Measurements from ENCODE around the gene NAT14.
"Not testable (repeated sequence)": the region's sequence is repeated elsewhere in the genome, so short reads cannot be mapped to it uniquely, and the experiment has no call there.

NAT14 gene

DNA sequence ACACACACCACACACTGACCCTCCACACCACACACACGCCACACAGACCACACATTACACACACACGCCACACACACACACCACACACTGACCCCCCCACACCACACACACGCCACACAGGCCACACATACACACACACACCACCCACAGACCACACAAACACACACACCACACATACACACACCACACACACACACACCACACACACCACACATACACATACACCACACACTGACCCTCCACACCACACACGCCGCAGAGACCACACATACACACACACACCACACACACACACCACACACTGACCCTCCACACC is 36.9 kb upstream of the NAT14 start:
- H3K4me3 Mint-ChIP-seq; H3K9me3 Mint-ChIP-seq; H3K36me3 Mint-ChIP-seq (ENCODE audit: low read depth); H3K4me1 Mint-ChIP-seq (ENCODE audit: low read depth); H3K27ac Mint-ChIP-seq: not testable (repeated sequence)
- H3K27me3 Mint-ChIP-seq (ENCODE audit: low read depth), result peaks cover 50% of the 10 kb centered on the region

DNA sequence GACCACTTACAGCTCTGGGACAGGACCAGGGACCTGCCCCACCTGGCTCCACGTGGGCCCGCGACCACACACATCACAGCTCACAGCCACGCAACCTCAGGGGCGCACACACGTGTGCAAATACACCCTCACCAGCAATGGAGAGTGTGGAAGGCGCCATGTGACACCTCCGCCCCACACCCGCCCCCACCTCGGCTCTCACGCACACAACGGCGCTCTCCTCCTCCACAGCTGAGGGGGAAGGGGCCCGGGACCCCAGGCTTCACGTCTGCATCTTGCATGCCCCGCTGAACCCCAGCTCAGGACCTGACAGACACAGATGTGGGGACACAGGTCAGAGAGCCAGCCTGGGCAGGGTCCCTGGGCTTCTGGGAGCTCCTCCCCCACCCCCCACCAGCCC is 35.5 kb upstream of the NAT14 start:
- Mint-ChIP-seq H3K27ac (no peak overlapping the region), H3K27me3 (ENCODE audit: low read depth) (peaks cover 47% of the 10 kb centered on the region), H3K9me3 (no peaks in the 10 kb centered on the region), H3K36me3 (ENCODE audit: low read depth) (peaks cover 3% of the 10 kb centered on the region), H3K4me3 (no peak overlapping the region), H3K4me1 (ENCODE audit: low read depth) (peaks cover 4% of the 10 kb centered on the region)

DNA sequence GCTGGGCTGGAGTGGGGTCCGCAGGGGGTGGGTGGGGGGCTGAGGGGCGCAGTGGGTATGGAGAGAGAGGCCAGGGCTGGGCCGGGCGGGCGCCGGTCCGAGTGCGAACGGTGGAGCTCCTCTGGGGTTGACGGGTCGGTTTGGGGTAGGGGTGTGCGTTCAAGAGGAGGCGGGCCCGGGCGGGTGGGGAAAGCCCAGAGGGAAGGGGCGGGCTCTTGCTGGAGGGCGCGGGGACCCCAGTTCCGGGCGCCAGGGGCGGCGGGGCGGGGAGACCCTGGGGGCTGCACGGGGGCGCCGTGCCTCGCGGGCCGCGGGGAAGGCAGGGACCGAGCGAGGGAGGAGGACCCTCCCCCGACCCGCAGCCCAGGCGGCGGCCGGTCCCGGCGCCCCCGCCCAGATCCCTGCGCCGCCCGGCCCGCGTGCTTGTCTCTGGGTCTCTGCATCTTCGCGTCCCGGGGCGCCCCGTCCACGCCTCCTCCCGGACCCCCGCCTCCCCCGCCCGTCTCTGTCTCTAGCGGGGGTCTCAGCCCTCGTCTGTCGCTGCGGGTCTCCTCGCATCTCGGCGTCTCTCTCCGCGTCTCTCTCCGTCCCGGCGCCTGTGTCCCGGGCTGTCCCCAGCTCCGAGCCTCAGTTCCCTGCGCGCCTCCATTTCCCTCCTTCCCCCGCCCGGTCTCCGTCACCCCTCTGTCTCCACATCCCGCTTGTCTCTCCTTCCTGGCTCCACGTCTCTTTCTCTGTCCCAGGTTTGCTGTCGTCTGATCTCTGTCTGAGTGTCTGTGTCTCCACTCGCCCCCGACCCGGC is 33.6 kb upstream of the NAT14 start:
- Mint-ChIP-seq H3K9me3 (no peaks in the 10 kb centered on the region), H3K4me1 (ENCODE audit: low read depth) (peaks cover 4% of the 10 kb centered on the region), H3K27ac (no peak overlapping the region), H3K36me3 (ENCODE audit: low read depth) (peaks cover 3% of the 10 kb centered on the region), H3K27me3 (ENCODE audit: low read depth) (peaks cover 36% of the 10 kb centered on the region), H3K4me3 (peak overlapping the region; percentile 15)

DNA sequence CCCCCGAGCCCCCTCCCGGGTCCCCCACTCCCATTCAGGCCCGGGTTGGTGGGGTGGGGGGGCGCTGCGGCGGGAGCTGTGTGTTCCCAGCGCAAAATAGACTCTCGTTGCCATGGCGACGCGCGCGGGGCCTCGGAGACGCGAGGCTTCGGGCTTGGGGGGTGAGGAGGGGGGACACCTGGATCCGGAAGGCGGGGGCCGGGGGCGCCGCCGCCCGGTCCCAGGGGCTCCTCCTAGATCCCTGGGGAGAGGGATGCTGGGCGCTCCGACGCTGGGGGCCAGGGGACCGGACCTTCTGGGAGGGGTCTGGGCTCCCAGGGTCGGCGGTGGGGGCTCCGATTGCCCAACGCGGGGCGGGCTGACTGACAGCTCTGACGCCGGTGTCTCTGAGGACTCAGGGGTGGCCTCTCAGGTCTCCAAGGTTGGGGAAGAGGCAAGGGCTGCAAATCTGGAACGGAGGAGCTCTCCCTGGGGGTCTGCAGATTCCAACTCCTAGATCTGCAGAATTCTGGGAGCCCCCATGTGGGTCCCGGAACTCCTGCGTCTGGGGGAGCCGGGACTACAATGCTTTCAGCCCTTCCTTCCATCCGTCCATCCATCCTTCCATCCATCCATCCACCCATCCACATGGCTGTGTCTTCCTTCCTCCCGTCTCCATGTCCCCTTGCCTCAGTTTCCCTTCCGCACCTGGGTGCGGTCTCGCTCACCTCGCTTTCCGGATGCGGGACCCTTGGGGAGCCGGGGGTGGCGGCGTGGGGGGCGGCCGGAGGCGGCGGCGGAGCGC is 32.8 kb upstream of the NAT14 start:
- Mint-ChIP-seq H3K4me1 (ENCODE audit: low read depth) (peaks cover 4% of the 10 kb centered on the region), H3K36me3 (ENCODE audit: low read depth) (peaks cover 3% of the 10 kb centered on the region), H3K27me3 (ENCODE audit: low read depth) (peaks cover 36% of the 10 kb centered on the region), H3K9me3 (no peaks in the 10 kb centered on the region), H3K4me3 (no peak overlapping the region), H3K27ac (no peak overlapping the region)

DNA sequence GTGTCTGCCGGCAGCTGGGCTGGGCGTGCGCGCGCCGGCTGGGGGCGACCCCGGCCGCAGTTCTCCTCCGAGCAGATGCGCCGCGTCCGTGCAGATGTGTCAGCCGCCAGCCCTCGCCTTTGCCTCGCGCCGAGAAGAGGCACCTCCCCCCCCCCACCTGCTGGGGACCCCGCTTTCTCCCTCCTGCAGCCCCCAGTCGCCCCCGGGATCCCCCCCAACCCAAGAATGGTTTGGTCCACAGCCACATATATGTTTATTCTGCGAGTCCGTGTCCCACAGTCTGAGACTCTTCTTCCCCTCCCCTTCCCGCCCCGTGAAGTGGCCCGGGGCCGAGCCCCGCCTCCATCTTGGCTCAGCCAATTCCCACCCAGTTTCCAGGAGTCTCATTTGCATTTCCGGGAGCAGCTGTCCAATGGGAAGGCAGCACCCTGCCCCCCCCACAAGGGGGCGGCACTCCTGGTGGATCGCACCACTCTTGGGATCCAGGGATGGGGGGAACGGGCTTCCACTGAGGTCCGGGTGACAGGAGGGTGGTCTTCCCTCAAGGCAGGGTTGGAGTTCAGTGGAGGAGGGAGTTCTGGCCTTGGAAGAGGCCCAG is 32.1 kb upstream of the NAT14 start:
- Mint-ChIP-seq H3K4me3 (no peak overlapping the region), H3K27ac (no peak overlapping the region), H3K36me3 (ENCODE audit: low read depth) (peaks cover 3% of the 10 kb centered on the region), H3K27me3 (ENCODE audit: low read depth) (peaks cover 36% of the 10 kb centered on the region), H3K4me1 (ENCODE audit: low read depth) (peaks cover 4% of the 10 kb centered on the region), H3K9me3 (no peaks in the 10 kb centered on the region)

DNA sequence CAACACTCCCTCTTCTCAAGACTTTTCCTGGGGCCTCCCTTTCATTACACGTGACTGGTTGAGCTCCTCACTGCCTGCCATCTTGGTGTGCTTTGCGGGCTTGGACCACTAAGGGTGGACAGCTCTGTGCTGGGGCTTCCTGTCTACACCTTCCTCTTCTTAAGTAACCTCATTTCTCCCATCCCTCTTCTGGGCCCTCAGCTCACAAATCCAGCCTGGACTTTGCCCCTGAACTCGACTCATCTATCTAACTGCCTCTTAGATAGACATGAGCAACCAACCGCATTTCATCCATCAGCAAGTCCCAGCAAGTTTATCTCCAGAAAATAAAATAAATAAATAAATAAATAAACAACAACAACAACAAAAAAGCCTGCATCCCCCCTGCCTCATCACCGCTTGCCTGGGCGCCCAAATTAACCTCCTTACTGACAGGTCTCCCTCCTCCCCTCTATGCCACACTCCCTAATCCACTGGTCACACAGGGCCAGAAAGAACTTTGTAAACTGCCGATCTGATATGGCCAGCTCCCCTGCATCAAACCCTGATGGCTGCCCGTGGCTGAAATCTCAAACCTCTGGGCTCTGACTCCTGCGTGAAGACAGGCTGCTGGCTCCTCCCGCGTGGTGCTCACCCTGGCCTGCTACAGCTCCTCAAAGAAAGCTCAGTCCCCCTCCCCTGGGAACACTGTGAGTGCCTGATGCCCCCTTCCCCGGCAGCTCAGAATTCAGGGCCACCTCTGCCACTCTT is 31.3 kb upstream of the NAT14 start:
- Mint-ChIP-seq H3K36me3 (ENCODE audit: low read depth) (peaks cover 3% of the 10 kb centered on the region), H3K4me3 (no peak overlapping the region), H3K9me3 (no peaks in the 10 kb centered on the region), H3K27me3 (ENCODE audit: low read depth) (peaks cover 36% of the 10 kb centered on the region), H3K4me1 (ENCODE audit: low read depth) (peaks cover 4% of the 10 kb centered on the region), H3K27ac (peak overlapping the region; percentile 10)

DNA sequence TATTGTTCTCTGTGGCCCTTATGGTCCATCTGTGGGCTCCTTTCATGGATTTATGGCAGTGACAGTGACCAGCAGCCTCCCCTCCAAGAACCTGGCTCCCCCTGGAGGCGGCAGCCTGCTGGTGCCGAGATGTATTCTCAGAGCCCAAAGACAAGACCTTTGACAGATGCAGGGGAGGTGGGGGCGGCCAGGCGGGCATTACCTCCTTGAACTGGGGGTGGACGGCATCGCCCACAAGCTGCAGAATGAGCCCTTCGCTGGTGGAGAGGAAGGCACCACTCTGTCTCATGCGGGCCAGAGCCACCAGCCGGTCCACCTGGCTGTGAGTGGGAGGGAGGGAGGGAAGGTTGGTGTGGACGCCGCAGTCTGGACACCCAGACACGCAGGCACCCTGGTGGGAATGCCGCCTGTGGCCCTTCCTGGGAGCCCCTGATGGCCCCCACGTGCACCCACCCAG is 30.2 kb upstream of the NAT14 start:
- Mint-ChIP-seq H3K27ac (no peak overlapping the region), H3K36me3 (ENCODE audit: low read depth) (peaks cover 3% of the 10 kb centered on the region), H3K27me3 (ENCODE audit: low read depth) (peaks cover 36% of the 10 kb centered on the region), H3K4me1 (ENCODE audit: low read depth) (peaks cover 4% of the 10 kb centered on the region), H3K4me3 (no peak overlapping the region), H3K9me3 (no peaks in the 10 kb centered on the region)

DNA sequence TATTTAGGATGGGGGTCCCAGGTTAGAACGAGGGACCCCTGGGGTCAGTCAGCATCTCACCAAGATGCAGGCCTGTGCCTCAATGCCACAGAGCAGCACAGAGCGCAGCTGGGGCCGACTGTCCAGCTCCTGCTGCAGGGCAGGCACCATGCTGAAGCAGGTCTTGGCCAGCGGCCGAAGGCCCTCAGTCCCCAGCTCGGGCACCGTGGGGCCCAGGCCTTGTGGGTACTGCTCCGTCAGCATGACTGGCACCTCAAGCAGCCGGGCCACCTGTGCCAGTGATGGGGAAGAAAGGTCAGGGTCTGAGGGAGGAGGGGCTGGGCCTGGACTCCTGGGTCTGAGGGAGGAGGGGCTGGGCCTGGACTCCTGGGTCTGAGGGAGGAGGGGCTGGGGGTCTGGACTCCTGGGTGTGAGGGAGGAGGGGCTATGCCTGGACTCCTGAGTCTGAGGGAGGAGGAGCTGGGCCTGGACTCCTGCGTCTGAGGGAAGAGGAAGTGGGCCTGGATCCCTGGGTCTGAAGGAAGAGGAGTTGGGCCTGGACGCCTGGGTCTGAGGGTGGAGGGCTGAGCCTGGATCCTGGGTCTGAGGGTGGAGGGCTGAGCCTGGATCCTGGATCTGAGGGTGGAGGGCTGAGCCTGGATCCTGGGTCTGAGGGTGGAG is 29.3 kb upstream of the NAT14 start:
- Mint-ChIP-seq H3K4me3 (no peak overlapping the region), H3K27me3 (ENCODE audit: low read depth) (peaks cover 31% of the 10 kb centered on the region), H3K27ac (no peak overlapping the region)

DNA sequence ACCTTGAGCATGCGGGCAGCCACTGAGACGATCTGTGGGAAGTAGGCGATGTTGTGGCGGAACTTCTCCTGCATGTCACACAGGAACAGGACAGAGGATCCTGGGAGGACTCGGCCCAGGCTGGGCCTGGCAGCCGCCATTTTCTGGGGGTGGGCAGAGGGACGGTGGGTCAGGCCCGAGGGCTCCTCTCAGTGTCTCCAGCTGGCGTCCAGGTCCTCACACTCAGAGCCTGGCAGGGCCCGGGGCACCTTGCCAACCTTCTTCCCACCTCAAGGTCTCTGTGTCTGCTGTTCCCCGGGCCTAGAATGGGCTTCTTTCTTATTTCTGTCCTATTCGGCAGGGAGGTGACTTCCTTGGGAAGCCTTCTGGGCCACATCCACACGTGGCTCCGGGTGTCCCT is 28.6 kb upstream of the NAT14 start:
- no peak overlapping the region for H3K27ac Mint-ChIP-seq
- H3K4me3 Mint-ChIP-seq, result no peak overlapping the region
- H3K36me3 Mint-ChIP-seq (ENCODE audit: low read depth), result peaks cover 3% of the 10 kb centered on the region
- H3K27me3 Mint-ChIP-seq (ENCODE audit: low read depth), result peaks cover 27% of the 10 kb centered on the region
- peaks cover 8% of the 10 kb centered on the region for H3K4me1 Mint-ChIP-seq (ENCODE audit: low read depth)
- H3K9me3 Mint-ChIP-seq, result no peaks in the 10 kb centered on the region

More for the DNA sequence above, 29.3 kb upstream of the NAT14 start:
- Mint-ChIP-seq H3K9me3 (no peaks in the 10 kb centered on the region), H3K4me1 (ENCODE audit: low read depth) (peaks cover 5% of the 10 kb centered on the region), H3K36me3 (ENCODE audit: low read depth) (peaks cover 3% of the 10 kb centered on the region)

DNA sequence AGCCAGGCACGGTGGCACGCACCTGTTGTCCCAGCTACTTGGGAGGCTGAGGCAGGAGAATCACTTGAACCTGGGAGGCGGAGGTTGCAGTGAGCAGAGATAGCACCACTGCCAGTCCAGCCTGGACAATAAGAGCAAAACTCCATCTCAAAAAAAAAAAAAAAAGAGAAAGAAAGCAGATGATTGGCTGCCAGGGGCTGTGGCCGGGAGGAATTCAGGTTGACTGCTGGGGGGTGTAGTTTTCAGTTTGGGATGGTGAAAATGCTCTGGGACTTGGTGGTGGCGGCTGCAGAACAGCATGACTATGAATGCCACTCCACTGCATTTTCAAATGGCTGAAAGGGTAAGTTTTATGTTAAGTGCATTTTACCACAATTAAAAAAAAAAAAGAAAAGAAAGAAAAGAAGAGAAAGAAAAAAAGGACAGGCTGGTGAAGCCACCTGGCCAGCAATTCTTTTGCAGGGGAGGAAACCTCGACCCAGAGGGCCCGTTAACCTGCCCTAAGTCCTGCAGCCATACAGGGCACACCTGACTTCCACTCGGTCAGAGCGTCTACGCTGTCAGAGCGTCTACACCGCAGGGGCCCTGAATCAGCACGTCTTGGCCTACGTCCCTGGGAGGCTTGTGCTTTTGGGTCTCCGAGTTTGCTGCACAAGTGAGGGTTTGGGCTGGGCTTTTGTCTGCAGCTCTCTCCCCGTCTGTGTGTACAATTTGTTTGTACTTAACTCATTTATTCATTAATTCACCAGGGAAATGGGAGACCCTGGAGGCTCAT is 27.1 kb upstream of the NAT14 start:
- Mint-ChIP-seq H3K4me3 (no peak overlapping the region), H3K9me3 (no peaks in the 10 kb centered on the region), H3K4me1 (ENCODE audit: low read depth) (peaks cover 13% of the 10 kb centered on the region), H3K27ac (no peak overlapping the region), H3K27me3 (ENCODE audit: low read depth) (peaks cover 21% of the 10 kb centered on the region), H3K36me3 (ENCODE audit: low read depth) (peaks cover 3% of the 10 kb centered on the region)

DNA sequence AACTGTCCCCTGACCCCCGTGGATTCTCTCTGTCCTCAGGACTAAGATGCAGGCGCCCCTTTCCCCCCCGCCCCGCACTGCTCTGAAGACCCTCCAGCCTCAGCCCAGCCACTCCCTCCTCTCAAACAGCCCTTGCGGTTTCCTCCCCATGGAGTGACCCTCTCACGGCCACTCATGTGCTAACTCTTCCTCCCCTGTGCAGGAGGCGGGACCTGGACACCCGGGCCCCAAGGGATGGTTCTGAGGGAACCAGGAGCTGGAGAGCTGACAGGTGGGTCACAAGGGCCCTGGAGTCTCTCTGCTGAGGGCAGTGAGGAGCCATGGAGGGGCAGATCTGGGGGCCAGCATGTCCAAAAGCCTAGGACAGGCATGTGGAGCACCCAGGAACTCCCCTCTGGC is 25.4 kb upstream of the NAT14 start:
- Mint-ChIP-seq H3K27me3 (ENCODE audit: low read depth) (peaks cover 7% of the 10 kb centered on the region), H3K27ac (no peak overlapping the region), H3K4me1 (ENCODE audit: low read depth) (peaks cover 11% of the 10 kb centered on the region), H3K9me3 (no peaks in the 10 kb centered on the region), H3K36me3 (ENCODE audit: low read depth) (no peaks in the 10 kb centered on the region), H3K4me3 (no peak overlapping the region)

DNA sequence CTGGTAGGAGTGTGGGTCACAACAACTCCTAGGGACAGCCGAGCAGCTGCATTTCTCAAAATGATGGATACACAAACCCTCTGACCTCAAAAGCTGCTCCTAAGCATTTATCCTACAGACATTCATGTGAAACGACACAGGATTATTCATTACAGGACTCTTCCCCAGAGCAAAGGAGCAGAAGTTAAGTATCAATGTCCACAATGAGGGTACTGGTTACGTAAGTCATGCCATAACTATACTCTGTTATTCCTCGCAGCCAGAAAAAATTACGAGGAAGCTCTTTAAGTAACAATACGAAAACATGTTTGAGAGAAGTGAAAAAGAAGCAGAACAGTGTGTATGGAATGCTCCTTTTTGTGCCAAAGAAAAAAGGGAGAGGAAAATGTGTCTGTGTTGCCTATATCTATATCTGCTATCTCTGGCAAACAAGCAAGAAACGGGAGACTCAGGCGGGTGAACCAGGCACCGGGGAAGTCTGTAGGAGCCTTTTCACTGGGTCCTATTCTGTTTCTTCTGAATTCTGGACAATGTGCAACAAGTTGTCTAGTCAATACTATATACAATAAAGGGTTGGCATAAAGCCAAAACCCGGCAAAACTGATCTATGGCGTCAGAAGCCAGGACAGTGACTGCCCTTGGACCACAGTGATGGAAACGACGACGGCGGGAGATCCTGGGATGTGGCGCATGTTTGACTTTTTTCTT is 24.9 kb upstream of the NAT14 start:
- Mint-ChIP-seq H3K4me1 (ENCODE audit: low read depth) (peaks cover 11% of the 10 kb centered on the region), H3K27ac (no peak overlapping the region), H3K36me3 (ENCODE audit: low read depth) (no peaks in the 10 kb centered on the region), H3K4me3 (peak overlapping the region; percentile 86), H3K9me3 (no peaks in the 10 kb centered on the region), H3K27me3 (ENCODE audit: low read depth) (peaks cover 4% of the 10 kb centered on the region)

DNA sequence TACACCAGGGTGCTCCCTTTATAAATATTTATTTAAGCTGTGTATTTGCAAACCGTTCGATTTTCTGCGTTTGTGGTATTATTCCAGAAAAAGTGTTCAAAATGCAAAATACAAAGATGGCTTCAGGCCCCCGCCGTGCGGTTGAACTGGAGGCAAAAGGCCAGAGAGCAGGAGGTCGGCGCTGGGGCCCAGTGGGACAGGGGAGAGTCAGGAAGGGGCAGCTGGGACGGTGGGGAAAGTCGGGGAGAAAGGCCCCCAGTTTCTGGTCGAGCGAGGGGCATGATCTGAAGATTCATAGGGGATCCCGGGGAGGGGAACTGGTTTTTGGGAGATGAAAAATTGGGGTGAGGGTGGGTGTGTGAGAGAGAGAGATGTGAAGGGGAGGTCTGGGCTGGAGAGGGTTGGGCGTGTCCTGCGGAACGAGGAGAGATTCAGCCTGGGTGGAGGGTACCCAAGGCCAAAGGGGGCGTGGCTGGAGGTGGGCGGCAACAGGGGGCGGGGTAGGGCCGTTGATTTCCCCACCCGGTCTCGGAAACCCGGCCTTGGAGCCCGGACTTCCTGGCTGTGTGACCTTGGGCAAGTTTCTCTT is 24.2 kb upstream of the NAT14 start:
- peaks cover 4% of the 10 kb centered on the region for H3K27me3 Mint-ChIP-seq (ENCODE audit: low read depth)
- peak overlapping the region; percentile 86 for H3K4me3 Mint-ChIP-seq
- H3K36me3 Mint-ChIP-seq (ENCODE audit: low read depth), result no peaks in the 10 kb centered on the region
- peaks cover 11% of the 10 kb centered on the region for H3K4me1 Mint-ChIP-seq (ENCODE audit: low read depth)
- H3K27ac Mint-ChIP-seq, result peak overlapping the region; percentile 36
- no peaks in the 10 kb centered on the region for H3K9me3 Mint-ChIP-seq
